NCI-H774 (cell line): Measurements from ENCODE around the gene LDLRAD2.
"Not testable (repeated sequence)": the region's sequence is repeated elsewhere in the genome, so short reads cannot be mapped to it uniquely, and the experiment has no call there.

Experiments used
- DNase-seq: peaks from one replicate; lab custom pipeline; 2025; lab: John Stamatoyannopoulos, UW

Gene LDLRAD2, protein sequence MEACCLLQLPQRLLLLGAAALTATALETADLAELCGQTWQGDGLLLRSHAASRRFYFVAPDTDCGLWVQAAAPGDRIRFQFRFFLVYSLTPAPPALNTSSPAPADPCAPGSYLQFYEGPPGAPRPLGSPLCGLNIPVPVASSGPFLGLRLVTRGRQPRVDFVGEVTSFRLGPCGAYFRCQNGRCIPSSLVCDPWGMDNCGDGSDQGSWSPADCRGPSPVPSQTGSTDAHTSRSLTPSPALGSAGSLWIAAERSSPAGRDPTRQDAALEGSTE

DNA sequence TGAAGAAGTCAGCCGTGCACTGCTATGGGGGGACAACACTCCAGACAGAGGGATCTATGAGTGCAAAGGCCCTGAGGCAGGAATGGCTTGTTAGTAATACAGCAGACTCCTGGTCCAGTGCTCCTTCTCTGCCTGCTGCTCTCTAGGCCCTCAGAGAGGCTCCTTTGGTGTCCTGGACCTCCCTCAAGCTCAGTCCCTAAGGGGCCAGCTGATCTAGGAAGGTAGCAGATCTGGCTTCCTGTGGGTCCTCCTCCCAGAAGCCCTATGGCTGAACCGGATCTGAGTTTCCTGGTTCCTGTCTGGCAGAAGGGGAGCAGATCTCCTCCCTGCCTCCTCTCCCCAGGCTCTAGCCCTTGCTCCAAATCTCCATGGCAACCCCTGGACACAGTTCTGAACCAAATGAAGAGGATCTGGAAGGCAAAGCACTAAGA, at the start of gene LDLRAD2:
Gene LDLRAD2, plus strand, starts transcription at position 391 of the 431 bp plus-strand sequence. CDS start 187 bp downstream, outside the sequence.
- no peak for DNase-seq

DNA sequence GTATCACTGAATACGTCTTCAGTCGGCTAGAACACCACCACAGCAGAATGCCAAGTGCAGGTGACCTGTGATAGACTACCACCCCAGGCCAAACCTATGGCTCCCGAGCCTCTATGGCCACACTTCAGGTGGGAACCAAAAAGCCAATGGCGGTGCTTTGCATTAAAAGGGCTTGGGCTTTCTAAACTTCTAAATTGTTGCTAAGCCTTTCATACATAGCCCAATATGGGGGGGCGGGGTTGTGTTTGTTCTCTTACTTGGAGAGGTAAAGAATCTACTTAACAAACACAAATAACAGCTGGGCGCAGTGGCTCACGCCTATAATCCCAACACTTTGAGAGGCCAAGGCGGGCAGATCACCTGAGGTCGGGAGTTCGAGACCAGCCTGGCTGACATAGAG, 48.8 kb upstream of the LDLRAD2 start:
- DNase-seq = no peak

DNA sequence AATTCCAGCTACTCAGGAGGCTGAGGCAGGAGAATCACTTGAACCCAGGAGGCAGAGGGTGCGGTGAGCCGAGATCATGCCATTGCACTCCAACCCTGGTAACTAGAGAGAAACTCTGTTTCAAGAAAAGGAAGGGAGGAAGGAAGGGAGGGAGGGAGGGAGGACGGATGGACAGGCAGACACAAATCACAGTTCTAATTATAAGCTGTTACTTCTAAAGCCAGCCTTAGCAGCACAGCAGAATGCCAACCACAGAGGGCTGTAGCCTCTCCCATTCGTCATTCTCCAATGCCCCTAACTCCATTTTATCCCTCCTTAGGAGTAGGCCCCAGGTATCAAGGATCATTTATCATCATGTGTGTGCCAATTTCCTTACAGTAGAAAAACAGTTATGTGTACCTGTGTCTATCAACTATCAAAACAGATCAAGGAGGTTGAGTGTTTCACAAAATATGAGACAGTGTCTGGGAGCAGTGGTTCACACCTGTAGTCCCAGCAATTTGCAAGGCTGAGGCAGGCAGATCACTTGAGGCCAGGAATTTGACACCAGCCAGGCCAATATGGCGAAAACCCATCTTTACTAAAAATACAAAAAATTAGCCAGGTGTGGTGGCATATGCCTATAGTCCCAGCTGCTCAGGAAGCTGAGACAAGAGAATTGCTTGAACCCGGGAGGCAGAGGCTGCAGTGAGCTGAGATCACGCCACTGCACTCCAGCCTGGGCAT, 48.2 kb upstream of the LDLRAD2 start:
- no peak for DNase-seq

DNA sequence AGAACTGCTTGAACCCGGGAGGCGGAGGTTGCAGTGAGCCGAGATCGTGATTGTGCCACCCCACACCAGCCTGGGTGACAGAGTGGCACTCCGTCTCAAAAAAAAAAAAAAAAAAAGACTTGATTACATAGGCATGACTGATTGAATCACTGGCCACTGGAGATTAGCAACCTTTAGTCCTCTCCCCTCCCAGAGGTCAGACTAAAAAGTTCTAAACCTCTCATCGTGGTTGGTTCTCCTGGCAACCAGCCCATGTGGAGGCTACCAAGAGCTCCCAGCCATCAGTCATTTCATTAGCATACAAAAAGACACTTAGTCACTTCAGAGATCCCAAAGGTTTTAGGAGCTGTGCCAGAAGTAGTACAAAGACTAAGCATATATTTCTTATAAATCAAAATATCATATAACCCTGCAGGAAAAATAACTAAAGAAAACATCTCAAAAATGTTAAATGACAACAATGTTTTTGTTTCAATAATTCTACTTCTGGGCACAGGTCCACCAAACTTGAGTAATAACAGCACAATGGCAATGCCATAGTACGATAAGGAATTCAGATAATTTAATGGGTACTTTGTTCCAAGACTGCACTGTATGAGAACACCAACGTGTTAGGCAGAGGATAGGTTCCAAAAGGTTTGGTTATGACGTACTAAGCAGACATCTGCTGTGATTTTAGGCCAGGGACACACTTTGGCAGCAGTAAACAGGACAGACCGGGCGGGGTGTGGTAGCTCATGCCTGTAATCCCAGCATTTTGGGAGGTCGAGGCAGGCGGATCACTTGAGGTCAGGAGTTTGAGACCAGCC, 47.2 kb upstream of the LDLRAD2 start:
- no peak for DNase-seq

DNA sequence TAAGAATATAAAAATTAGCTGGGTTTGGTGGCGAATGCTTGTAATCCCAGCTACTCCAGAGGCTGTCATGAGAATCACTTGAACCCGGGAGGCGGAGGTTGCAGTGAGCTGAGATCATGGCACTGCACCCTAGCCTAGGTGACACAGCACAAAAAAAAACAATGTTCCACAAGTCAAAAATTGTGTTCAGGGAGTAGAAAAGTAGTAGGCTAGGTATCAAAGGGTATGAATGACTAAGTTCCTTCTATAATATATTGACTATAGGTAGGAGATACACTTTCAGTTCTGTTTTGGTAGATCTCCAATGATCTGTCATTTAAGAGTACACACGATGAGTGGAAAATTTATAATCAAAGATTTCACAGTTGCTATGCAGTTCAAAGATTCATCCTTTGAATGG, 45.9 kb upstream of the LDLRAD2 start:
- no peak for DNase-seq

DNA sequence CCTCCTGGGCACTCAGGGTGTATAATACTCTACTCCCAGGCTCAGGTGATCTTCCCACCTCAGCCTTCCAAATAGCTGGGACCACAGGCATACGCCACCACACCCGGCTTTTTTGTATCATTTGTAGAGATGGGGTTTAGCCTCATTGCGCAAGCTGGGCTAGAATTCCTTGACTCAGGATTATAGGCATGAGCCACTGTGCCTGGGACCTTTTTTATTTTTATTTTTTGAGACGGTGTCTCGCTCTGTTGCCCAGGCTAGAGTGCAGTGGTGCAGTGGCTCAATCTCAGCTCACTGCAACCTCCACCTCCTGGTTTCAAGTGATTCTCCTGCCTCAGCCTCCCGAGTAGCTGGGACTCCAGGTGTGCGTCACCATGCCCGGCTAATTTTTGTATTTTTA, 45.0 kb upstream of the LDLRAD2 start:
- not testable (repeated sequence) for DNase-seq

DNA sequence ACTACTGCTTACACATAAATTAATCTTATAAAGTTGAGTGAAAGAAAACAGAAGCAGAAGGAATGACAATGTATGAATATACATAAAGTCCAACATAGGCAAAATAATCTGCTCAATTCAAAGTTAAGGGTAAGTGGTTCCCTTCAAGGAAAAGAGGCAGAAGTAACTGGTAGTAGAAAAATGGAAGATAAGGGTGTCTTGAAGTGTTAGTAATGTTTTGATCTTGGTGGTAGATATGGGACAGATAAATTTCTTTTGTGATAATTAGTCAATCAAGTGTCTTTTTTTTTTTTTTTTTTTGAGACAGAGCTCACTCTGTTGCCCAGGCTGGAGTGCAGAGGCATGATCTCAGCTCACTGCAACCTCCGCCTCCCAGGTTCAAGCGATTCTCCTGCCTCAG, 41.9 kb upstream of the LDLRAD2 start:
- no peak for DNase-seq

DNA sequence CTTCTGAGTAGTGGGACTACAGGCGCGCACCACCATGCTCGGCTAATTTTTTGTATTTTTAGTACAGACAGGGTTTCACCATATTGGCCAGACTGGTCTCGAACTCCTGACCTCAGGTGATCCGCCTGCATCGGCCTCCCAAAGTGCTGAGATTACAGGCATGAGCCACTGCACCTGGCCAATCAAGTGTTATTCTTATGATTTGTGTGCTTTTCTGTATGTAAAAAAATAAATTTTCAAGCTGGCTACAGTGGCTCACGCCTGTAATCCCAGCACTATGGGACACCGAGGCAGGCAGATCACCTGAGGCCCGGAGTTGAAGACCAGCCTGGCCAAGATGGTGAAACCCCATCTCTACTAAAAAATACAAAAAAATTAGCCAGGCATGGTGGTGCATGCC, 41.5 kb upstream of the LDLRAD2 start:
- DNase-seq = not testable (repeated sequence)

DNA sequence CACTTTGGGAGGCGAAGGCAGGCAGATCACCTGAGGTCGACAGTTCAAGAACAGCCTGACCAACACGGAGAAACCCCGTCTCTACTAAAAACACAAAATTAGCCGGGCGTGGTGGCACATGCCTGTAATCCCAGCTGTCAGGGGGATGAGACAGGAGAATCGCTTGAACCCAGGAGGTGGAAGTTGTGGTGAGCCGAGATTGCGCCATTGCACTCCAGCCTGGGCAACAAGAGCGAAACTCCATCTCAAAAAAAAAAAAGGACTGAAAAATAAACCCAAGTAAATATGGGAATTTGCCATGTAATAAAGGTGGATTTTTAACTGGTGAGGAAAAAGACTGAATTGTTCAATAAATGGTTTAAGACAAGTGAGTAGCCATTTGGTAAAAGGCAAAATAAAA, 40.4 kb upstream of the LDLRAD2 start:
- not testable (repeated sequence) for DNase-seq

DNA sequence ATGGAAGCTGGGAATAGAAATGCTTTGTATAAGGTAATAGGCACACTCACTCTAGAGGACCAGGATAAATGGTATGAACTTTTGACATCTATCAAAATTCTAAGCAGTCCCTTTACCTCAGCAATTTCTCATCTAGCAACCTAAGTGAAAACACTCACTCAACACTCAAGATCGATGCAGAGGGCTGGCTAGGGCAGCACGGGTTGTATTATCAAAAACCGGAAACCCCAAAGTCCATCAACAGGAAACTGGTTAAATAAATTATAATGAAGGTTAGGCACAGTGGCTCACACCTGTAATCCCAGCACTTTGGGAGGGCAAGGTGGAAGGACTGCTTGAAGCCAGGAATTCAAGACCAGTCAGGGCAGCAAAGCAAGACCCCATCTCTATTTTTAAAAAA, 38.5 kb upstream of the LDLRAD2 start:
- DNase-seq = no peak

DNA sequence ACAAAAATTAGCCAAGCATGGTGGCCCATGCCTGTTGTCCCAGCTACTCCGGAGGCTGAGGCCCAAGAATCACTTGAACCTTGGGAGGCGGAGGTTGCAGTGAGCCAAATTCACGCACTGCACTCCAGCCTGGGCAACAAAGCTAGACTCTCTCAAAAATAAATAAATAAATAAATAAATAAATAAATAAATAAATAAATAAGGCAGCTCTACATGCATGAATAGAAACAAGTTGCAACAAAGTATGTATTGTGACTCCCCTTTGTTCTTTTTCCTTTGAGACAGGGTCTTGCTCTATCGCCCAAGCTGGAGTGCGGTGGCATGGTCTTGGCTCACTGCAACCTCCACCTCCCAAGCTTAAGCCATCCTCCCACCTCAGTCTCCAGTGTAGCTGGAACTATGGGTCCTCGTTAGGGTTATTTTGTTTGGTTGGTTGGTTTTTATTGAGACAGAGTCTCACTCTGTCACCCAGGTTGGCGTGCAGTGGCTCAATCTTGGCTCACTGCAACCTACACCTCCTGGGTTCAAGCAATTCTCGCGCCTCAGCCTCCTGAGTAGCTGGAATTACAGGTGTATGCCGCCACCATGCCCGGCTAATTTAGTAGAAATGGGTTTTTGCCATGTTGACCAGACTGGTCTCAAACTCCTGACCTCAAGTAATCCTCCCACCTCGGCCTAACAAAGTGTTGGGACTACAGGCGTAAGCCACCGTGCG, 37.1 kb upstream of the LDLRAD2 start:
- no peak for DNase-seq

DNA sequence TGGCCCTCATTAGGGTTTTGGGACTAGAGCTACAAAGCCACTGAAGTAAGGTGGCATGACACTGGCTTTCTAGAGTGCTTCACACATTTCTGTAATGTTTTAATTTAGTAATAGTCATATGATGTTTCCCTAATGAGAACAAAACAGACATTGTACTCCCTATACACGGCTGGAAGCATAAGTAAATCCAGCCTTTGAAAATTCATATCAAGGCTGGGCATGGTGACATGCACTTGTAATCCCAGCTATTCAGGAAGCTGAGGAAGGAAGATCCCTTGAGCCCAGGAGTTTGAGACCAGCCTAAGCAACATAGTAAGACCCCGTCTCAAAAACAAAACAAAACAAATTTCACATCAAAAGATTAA, 36.5 kb upstream of the LDLRAD2 start:
- no peak for DNase-seq

DNA sequence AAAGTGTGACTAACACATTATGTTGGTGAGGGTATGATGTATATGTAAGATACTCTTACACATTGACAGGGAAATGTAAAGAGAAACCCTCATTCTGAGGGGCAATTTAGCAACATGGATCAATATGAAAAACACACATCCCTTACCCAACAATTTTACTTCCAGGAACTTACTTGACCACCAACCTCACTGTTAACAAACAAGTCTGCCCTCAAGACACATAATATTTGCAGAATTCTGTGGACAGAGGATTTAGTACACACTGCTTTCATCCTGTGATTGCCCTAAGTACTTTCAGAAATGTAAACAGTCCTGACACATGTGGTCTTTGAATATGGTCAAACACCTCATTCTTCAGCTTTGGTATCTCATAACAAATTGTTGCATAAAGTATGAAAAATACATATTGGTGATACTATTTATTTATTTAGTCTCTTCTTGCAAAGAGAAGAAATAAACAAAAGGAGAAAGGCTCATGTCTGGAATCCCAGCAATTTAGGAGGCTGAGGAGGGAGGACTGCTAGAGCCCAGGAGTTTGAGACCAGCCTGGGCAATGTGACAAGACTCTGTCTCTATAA, 36.0 kb upstream of the LDLRAD2 start:
- no peak for DNase-seq

DNA sequence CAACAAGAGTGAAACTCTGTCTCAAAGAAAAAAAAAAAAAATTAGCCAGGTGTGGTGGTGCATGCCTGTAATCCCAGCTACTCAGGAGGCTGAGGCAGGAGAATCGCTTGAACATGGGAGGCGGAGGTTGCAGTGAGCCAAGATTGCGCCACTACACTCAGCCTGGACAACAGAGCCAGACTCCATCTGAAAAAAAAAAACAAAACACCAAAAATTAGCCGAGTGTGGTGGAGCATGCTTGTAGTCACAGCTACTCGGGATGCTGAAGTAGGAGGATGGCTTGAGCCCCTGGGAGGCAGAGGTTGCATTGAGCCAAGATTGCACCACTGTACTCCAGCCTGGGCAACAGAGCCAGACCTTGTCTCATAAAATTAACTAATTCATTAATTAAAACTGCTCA, 35.1 kb upstream of the LDLRAD2 start:
- DNase-seq = not testable (repeated sequence)

DNA sequence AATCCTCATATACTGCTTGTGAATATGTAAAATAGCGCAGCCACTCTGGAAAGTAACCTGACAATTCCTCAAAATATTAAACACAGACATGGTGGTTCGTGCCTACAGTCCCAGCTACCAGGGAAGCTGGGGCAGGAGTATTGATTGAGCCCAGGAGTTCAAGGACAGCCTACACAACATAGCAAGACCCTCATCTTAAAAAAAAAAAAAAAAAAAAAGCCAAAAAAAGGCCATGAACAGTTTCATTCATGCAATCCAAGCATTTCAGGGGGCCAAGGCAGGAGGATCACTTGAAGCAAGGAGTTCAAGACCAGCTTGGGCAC, 33.7 kb upstream of the LDLRAD2 start:
- no peak for DNase-seq

DNA sequence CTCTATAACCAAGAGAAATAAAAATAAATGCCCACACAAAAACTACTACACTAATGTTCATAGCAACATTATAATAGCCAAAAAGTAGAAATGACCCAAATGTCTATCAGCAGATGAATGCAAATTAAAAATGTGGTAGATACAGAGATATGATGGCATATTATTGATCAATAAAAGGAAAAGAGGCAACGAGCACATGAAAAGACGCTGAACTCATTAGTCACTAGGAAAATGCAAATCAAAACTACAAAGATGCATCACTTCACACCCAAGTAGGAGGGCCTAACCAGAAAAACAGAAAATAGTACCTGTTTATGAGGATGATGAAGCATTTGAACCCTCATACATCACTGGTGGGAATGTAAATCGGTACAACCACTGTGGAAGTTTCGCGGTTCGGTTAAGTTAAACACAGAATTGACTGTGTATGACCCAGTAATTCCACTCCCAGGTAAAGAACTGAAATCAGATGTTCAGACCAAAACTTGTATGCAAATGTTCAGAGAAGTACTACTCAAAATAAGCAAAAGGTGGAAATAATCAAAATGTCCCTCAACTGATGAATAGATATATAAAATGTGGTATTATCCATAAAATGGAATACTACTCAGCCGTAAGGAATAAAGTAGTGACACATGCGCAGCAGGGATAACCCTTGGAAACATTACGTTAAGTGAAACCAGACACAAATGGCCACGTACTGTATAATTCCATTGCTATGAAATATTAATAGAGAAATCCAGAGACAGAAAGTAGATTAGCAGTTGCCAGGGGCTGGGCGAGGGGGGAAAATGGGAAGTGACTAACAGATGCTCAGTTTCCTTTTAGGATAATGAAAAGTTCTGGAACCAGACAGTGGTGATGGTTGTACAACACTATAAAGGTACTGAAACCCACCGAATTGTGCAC, 32.2 kb upstream of the LDLRAD2 start:
- DNase-seq = no peak

DNA sequence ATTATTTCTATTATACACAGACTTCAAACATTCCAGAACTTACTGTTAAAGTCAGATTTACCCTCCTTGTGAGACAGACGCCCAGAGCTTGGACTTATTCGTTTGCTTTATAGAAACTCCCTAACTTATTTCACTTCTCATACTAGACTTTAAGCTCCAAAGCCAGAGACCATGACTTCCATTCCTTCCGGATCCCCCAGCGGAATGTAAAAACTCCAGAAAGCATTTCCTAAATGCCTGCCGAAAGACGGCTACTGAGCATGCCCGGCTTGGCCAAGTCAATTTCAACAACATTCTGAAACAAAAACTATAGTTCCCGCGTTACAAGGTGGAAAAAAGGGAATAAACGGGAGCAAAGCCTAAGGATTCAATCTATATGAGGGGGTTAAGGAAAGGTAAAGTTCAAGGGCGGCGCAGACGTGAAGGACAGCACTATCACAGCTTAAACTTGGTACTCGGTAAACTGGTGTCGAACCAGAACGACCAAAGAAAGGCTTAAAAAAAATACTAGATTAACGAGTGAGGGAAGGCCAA, 30.2 kb upstream of the LDLRAD2 start:
- no peak for DNase-seq

DNA sequence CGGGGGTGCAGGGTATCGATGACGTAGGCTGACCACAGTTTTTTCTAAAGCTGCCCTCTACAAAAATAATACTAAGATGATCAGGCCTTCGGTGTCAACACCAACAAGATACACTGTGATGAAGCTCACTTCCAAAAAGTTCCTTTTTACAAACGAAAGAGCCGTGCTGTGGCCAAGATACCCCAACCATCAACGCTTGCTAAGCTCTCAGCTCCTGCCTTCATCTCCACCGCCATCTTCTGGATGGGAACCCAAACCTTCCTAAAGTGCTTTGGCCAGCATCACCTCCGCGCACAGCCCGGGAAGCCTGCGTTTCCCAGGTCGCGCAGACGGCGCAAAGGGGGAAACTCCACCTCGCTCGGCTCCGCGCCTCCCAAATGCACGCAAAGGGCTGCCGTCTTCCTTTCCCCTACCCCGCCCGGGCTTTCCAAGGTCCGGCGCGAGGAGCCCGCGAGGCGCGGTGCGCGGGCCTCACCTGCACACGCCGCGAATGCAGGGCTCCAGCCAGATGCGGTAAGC, 29.7 kb upstream of the LDLRAD2 start:
- DNase-seq = no peak

DNA sequence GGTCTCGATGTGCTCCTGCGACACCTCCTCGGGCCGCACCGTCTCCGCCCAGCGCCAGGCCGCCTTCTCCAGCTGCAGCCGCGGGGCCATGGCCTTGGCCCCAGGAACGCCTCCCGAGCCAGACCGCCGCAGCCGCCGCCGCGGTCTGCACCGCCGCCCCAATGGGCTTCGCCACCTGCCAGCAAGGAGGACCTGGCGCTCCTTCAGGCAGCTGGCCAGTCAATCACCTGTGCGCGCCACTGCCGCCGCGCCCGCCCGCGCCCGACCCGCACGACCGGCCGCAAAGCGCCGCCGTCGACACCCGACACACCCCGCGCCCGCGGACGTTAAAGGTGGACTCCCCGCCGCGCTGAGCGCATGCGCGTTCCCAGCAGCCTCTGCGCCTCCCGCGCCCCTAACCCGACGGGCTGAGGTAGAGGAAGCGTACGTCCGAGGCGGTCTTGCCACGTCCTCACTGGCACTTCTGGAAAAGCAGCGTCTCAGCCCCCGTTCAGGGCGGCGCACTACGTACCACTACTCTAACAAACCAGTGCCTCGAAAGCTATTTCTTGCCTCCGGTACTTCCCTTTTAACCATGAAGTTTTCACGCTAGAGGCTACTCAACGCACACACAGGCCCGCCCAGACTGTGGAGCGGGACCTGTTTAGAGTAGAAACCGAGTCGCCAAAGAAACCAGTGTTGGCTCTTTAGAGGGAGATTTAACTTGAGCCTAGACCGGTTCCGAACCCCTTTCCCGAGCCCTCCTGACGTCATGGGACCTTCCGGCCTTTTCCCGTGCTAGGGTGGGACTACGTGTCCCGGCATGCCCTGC, 29.0 kb upstream of the LDLRAD2 start, which contains the start of gene USP48:
Gene USP48, minus strand, starts transcription at position 282 of the 811 bp plus-strand sequence. Its CDS starts 192 bp downstream, at position 90.
- DNase-seq = peak; percentile 85
